Measurements from ENCODE around the gene SYT4. TPM values are rescaled to one million over a fixed set of nuclear protein-coding genes. Genes with fewer than 3 reads are reported as not detected.
A peak's percentile ranks its signal among the peaks of the same experiment; 100 is the strongest.

The SYT4 gene, protein sequence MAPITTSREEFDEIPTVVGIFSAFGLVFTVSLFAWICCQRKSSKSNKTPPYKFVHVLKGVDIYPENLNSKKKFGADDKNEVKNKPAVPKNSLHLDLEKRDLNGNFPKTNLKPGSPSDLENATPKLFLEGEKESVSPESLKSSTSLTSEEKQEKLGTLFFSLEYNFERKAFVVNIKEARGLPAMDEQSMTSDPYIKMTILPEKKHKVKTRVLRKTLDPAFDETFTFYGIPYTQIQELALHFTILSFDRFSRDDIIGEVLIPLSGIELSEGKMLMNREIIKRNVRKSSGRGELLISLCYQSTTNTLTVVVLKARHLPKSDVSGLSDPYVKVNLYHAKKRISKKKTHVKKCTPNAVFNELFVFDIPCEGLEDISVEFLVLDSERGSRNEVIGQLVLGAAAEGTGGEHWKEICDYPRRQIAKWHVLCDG
- not detected in 2 replicates for total RNA-seq (2022)
- Bru-seq, nascent RNA = not detected
- percentile 12 among the genes with signal in this experiment for BruChase-seq, experiment 1, labeled RNA remaining after a 6-hour chase
- not detected for BruChase-seq, experiment 2, labeled RNA remaining after a 2-hour chase
- long read RNA-seq = 0 reads

DNA sequence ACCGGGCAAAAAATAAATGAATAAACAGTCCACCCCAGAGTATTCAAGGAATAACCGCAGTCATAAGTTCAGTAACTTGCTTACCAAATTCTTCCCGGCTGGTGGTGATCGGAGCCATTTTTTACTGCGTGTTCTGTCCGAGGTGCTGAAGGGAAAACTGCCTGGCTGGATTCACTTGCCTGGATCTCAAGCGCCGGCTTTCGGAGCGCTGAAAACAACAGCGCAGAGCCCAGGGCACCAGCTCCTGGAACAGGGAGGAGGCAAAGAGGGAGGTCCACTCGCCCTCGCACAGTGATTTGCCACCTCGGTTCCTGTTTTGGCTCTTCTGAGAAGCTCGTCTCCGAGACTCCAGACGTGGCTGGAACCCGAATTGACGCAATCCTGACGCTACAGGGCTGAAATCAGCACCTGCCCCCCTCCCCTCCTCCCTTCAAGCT is at the start of gene SYT4:
TSS of gene SYT4 (minus strand) at position 327 of the 437 bp plus-strand sequence. CDS start at position 118, 209 bp downstream.
- H3K36me3 Mint-ChIP-seq (ENCODE audit: insufficient read depth, unreplicated experiment) = no peaks in the 10 kb centered on the region
- intact Hi-C loops (cut with micrococcal nuclease) = loop anchor here (2.0 kb wide), 1 partner anchor 120 kb away; no protein-coding TSS in a partner anchor
- peaks cover 73% of the 10 kb centered on the region for H3K27me3 Mint-ChIP-seq (ENCODE audit: insufficient read depth, unreplicated experiment)
- CTCF ChIA-PET = interaction anchor here (1.5 to 1.8 kb wide), 2 partner anchors 978 to 1163 kb away, joined by 3 to 10 read pairs; no protein-coding TSS in a partner anchor
- POLR2A ChIA-PET = interaction anchor here (0.7 kb wide), 1 partner anchor 136 kb away, joined by 3 read pairs; no protein-coding TSS in a partner anchor
- no peak within 1 kb of the TSS for H3K4me3 Mint-ChIP-seq (ENCODE audit: unreplicated experiment)
- DNase-seq (ENCODE audit: unreplicated experiment) = peak; percentile 56
- no peaks in the 10 kb centered on the region for H3K4me1 Mint-ChIP-seq (ENCODE audit: insufficient read depth, unreplicated experiment)
- BruUV-seq (replicated peaks) = no TSS peak
- H3K9me3 Mint-ChIP-seq (ENCODE audit: unreplicated experiment) = no peaks in the 10 kb centered on the region
- no peak within 1 kb of the TSS for H3K27ac Mint-ChIP-seq (ENCODE audit: low read depth, unreplicated experiment)
- TF ChIP-seq, protein P1, sequence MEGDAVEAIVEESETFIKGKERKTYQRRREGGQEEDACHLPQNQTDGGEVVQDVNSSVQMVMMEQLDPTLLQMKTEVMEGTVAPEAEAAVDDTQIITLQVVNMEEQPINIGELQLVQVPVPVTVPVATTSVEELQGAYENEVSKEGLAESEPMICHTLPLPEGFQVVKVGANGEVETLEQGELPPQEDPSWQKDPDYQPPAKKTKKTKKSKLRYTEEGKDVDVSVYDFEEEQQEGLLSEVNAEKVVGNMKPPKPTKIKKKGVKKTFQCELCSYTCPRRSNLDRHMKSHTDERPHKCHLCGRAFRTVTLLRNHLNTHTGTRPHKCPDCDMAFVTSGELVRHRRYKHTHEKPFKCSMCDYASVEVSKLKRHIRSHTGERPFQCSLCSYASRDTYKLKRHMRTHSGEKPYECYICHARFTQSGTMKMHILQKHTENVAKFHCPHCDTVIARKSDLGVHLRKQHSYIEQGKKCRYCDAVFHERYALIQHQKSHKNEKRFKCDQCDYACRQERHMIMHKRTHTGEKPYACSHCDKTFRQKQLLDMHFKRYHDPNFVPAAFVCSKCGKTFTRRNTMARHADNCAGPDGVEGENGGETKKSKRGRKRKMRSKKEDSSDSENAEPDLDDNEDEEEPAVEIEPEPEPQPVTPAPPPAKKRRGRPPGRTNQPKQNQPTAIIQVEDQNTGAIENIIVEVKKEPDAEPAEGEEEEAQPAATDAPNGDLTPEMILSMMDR (IDR thresholded peaks at IDR 0.05; ENCODE audit: unreplicated experiment) = no peak

DNA sequence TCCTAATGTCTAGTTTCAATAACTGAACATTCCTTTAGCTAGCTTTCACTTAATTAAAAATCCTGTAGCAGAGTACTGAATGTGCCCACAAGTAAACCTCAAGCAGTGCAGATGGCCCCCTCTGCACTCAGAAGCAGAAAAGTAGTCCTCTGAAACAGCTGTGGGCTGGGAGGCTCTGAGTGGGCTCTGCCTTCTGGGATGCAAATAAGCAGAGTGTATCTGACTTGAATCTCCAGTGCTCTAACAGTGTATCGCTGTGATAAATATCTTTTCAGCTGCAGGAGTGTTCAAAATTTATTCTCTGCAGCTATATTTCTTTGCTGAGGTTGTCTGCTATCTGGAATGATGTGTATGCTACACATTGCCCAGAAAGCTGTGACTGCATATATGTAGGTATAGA is 44.8 kb upstream of the SYT4 start:
- H3K27ac Mint-ChIP-seq (ENCODE audit: low read depth, unreplicated experiment) = no peak overlapping the region
- no peaks in the 10 kb centered on the region for H3K27me3 Mint-ChIP-seq (ENCODE audit: insufficient read depth, unreplicated experiment)
- no peaks in the 10 kb centered on the region for H3K36me3 Mint-ChIP-seq (ENCODE audit: insufficient read depth, unreplicated experiment)
- BruUV-seq (replicated peaks) = no TSS peak
- ChIA-PET POLR2A (no interaction called here), CTCF (no interaction called here)
- H3K9me3 Mint-ChIP-seq (ENCODE audit: unreplicated experiment) = no peaks in the 10 kb centered on the region
- intact Hi-C loops (cut with micrococcal nuclease) = no loop called here
- no peak overlapping the region for H3K4me3 Mint-ChIP-seq (ENCODE audit: unreplicated experiment)
- H3K4me1 Mint-ChIP-seq (ENCODE audit: insufficient read depth, unreplicated experiment) = no peaks in the 10 kb centered on the region
- DNase-seq (ENCODE audit: unreplicated experiment) = no peak
- TF ChIP-seq, protein P1 (IDR thresholded peaks at IDR 0.05; ENCODE audit: unreplicated experiment) = no peak

DNA sequence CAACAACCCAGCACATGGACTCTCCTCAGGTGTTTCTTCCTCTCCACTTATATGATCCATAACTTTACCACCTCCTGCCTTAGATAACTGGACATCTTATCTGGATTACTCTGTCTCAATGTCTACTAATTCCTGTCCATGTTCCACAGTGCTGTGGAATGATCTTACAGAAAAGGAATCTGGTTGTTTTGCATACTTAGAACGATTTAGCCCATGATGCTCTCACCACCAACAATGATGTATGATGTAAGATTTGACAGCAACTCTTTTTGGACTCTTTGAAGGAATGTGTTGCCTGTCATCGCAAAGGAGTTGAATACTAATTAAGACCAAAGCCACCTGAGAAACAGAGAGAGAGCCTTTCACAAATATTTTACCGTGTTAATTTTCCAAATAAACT is 37.7 kb upstream of the SYT4 start:
- Mint-ChIP-seq H3K4me1 (ENCODE audit: insufficient read depth, unreplicated experiment) (peaks cover 6% of the 10 kb centered on the region), H3K9me3 (ENCODE audit: unreplicated experiment) (no peaks in the 10 kb centered on the region), H3K27me3 (ENCODE audit: insufficient read depth, unreplicated experiment) (no peaks in the 10 kb centered on the region), H3K4me3 (ENCODE audit: unreplicated experiment) (no peak overlapping the region), H3K36me3 (ENCODE audit: insufficient read depth, unreplicated experiment) (no peaks in the 10 kb centered on the region), H3K27ac (ENCODE audit: low read depth, unreplicated experiment) (no peak overlapping the region)
- TF ChIP-seq, protein P1 (IDR thresholded peaks at IDR 0.05; ENCODE audit: unreplicated experiment) = no peak
- BruUV-seq (replicated peaks) = no TSS peak
- CTCF ChIA-PET = no interaction called here
- POLR2A ChIA-PET = no interaction called here
- no peak for DNase-seq (ENCODE audit: unreplicated experiment)
- intact Hi-C loops (cut with micrococcal nuclease) = no loop called here

DNA sequence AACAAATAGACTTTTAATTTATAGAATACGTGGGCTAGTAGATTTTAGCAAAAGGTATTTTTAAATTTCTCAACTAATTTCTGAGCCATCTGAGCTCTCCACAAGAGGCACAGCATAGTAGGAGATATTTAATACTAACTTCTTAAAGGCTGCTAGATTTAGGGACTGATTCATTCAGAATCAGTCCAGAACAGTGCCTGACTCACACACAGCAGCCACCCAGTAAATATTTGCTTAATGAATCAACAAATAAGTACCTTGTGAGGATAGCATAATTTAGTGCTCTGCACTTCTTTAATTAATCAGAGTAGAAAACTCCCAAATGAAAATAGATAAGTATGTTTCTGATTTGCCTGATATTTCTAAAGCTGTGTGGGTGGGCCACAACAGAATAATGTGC is 35.6 kb upstream of the SYT4 start:
- Mint-ChIP-seq H3K4me3 (ENCODE audit: unreplicated experiment) (no peak overlapping the region), H3K9me3 (ENCODE audit: unreplicated experiment) (no peaks in the 10 kb centered on the region), H3K4me1 (ENCODE audit: insufficient read depth, unreplicated experiment) (peaks cover 6% of the 10 kb centered on the region), H3K36me3 (ENCODE audit: insufficient read depth, unreplicated experiment) (no peaks in the 10 kb centered on the region), H3K27me3 (ENCODE audit: insufficient read depth, unreplicated experiment) (no peaks in the 10 kb centered on the region), H3K27ac (ENCODE audit: low read depth, unreplicated experiment) (no peak overlapping the region)
- POLR2A ChIA-PET = interaction anchor here (0.7 kb wide), 1 partner anchor 82 kb away, joined by 3 read pairs; no protein-coding TSS in a partner anchor
- intact Hi-C loops (cut with micrococcal nuclease) = no loop called here
- no TSS peak for BruUV-seq (replicated peaks)
- CTCF ChIA-PET = interaction anchor here (1.3 kb wide), 1 partner anchor 9 kb away, joined by 3 read pairs; no protein-coding TSS in a partner anchor
- peak; percentile 17 for DNase-seq (ENCODE audit: unreplicated experiment)
- TF ChIP-seq, protein P1 (IDR thresholded peaks at IDR 0.05; ENCODE audit: unreplicated experiment) = no peak

Data from MCF 10A (cell line).